OCI-M1 (cell line): Measurements from ENCODE around the gene RAB35.

Experiments used
- DNase-seq: peaks from one replicate; lab custom pipeline; 2025; lab: John Stamatoyannopoulos, UW

RAB35 gene

DNA sequence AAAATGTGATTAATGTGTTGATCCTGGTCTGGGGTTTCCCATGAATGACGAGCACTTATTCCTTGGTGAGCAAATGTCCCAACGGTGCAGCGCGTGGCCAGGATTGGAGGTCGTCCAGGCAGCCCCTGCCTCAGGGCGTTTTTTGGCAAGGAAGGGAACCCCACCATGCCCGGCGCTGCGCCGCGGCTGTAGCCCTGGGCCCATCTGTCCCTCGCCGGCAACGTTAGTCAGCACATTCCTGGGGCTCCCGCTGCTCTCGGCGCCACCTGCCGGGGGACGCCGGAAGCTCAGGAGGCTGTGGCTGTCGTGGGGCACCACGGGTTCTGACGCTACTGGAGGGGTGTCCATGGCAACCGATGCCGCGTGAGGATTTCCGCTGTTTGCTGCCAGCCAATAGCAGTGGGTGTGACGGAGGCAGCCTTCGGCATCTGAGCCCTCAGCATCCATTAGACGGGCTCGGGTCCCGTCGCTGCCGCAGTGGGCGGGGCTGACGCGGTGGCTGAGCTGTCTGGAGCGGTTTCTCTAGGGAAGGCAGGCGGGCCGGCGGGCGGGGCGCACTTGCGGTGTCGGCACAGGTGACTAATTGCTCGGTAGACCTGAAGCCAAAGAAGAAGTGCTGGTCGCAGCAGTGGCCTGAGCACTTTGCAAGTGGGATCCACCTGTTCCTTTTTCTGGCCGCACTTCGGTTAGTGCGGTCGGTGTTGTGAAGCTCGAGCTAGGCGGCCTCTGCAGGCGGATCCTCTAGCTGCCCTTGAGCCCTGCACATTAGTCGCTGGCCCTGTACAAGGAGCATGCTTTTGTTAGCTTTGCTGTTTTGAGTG, 29.5 kb downstream of the RAB35 start:
- DNase-seq = peak; percentile 99

DNA sequence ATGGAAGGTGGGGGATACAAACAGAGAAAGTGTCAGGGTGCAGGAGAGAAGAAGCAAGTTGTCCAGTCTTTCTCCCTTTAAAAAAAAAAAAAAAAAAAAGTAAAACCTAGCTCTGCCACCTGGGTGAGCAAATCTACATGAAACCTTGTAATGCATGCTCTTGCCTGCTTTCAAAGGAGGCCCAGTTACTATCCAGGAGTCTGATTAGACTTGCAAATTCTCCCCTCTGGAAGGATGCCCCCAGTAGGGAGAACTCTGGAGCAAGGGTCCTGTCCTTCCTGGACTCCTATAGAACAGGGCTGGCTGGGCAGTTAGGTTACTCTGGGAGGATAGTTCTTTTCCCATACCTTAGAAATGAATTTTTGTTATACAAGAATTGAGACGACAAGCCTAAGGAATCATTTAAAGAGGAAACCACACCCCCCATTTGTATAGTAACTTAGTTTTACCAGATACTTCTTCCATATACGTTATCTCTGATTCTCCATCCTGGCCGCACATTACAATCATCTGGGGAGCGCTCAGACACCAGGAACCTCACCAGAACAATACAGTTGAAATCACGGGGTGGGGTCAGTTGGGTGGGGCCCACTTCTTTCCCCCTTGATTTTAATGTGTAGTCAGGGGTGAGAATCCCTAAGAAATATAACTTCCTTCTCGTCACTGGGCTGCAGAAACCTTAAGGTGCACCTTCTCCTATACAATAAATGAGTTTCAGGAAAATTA, 30.5 kb downstream of the RAB35 start:
- peak; percentile 44 for DNase-seq

DNA sequence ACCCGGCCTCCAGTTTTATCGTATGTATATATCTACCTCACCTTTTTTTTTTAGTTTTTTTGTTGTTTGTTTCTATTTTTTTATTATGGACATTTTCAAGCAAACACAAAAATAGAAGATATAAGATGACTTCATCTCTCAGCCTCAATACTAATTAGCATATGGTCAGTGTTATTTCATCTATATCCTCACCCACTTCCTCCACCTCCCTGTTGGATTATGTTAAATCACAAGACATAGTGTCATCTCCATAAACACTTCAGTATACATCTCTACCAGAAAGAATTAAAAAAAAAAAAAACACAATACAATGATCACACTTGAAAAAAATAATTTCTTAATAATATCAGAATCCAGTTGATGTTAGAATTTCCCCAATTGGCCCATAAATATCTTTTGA, 34.9 kb downstream of the RAB35 start:
- DNase-seq = no peak

DNA sequence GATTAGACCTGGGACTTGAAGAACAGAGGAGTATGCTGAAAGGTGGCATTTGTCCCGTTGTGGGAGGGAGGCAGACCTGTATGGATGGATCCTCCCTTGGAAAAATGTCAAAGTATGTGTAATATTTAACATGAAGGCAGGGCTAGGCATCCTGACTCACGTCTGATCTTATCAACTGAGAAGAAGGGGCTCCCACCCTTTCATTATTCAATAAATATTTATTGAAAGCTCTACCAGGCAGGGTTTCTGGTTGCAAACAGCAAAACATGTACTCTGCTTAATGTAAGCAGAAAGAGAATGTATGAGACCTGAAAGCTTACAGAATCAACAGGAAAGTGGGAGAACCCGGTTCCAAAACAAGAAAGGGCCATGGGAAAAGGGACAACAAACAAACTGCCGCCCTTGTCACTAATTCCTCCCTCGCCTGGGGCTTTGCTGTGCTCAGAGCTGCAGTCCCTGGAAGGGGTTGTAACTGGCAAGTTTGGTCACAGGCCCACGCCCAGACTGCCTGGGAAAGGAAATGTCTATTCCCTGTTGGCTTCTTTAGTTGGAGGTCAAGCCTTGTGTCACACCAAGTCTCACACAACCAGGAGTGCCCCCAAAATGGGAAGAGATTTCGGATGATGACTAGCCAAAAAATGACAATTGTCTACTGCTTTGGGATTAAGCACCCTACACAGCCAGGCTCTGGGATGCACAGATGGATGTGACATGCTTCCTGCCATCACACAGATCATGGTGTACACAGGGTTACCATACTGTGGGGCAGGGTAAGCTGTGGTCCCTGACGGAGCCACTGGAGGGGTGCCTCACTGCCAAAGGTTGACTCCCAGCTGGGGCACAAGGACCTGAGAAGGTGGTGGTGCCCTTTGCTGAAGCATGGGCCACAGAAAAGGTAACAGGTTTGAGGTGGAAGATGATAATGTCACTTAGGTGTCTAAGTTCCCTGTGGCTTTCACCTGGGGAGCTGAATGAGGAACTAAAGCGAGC, 36.8 kb downstream of the RAB35 start:
- no peak for DNase-seq

DNA sequence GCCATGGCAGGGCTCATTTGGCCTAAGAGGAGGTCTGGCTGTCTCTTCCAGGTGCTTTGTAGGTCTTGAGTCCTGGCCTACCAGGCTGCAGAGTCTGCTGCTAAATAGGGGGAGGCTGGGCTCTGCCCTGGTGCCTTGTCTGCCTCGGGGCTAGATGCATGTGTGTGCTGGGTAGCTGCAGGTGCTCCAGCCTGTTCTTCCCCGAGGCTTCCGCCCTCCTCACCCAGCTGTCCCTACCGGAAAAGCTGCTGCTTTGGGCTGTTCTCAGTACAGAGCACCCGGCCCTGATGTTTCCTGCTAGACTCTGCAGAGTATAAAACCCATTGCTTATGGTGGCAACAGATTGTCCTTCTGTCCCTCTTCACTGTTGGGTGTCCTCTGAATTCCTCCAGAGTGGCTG, 37.7 kb downstream of the RAB35 start:
- no peak for DNase-seq

DNA sequence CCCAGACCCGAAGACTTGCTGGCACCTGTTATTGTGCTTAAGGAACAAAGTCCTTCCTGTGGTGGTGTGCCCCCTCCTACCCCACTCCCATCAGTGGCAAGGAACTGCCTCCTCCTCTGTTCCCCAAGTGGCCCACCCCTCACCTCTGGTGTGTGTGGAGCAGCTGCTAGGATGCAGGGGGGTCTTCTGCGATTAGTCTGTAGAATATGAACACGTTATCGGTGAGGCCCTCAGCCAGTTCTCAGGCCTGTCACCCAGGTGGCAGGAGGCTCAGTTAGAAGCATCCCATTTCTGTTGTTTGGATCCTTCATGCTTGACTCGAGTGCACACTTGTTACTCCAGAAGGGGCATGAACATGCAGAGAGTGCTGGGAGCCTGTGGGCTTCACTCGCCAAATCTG, 39.3 kb downstream of the RAB35 start:
- DNase-seq = no peak

DNA sequence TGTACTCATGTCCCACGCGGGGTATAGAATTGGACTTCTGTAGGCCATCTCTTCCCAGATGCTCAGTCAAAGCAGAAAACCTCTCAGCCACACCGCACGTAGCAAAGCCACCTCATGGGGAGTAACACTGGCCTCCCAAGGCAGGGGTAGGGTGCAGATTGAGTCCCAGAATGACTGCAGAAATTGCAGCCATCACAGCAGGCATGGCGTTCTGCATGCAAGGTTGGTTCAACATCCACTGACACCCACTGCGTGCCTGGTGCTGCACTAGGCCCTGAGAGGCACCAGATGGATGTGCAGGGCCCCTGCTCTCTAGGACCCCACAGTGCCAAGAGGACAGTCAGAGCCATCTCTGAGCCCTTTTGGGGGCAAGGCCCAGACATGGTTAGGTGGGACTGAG, 39.9 kb downstream of the RAB35 start:
- DNase-seq = no peak

DNA sequence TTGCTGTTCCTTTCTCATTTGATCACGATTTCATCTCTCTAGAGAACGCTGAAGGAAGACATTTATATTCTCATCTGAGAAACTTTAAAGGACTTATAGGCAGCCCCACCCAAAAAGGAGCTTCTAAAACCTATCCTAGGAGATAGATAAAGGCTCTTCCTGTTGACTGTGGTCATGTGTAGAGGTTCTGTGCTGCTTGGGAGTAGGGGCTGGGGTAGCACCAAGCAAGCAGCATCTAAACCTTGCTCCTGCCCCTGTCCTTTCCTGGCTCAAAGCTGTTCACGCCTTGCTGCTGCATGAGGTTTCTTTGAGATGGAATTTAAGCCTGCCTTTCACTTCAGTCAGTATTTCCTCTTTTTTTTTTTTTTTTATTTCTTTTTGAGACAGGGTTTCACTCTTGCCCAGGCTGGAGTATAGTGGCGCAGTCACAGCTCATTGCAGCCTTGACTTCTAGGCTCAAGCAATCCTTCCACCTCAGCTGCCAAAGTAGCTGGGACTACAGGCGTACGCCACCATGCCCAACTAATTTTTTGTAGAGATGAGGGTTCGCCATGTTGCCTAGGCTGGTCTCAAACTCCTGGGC, 41.4 kb downstream of the RAB35 start:
- DNase-seq = peak; percentile 23

DNA sequence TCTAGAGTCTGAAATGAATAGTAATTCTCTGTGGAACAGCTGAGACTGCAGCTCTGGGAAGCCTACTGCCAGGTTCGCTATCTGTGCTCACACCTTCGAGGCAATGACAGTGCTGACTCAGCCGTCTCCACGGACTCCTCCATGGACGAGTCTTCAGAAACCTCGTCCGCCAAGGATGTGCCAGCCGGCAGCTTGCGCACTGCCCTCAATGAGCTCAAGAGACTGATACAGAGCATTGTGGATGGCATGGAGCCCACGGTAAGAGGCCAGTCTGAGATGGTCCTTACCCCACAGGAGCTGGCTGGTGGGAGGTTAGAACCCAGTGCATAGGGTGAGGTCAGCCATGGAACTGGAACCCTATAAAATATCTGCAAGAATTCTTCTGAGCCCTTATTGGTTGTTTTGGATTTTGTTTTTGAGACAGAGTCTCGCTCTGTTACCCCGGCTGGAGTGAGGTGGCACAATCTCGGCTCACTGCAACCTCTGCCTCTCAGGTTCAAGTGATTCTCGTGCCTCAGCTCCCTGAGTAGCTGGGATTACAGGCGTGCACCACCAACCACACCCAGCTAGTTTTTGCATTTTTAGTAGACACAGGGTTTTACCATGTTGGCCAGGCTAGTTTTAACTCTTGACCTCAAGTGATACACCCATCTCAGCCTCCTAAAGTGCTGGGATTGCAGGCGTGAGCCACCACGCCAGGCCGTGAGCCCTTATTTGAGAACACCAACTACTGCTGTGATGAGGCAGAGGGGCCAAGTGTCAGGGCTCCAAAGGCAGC, 43.9 kb downstream of the RAB35 start:
- no peak for DNase-seq

DNA sequence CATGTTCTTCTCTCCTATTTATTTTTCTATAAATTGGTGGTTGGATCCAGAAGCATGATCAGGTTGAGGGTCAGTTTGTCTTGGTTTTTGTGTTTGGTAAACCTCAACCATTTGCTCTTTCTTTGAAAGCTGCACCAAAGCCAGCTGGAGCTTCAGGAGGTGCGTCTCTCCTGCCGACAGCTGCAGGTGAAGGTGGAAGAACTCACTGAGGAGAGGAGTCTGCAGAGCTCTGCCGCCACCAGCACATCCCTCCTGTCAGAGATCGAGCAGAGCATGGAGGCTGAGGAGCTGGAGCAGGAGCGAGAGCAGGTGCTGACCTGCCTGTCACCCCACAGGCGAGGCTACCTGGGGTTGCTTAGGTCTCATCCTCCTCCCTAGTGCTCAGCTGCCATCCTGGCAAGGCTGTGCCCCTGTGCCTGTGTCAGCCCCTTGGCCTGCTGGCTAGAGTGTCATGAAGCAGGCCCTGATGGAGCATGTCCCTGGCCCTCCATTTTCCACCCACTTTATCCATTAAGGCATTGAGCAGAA, 45.0 kb downstream of the RAB35 start:
- no peak for DNase-seq

DNA sequence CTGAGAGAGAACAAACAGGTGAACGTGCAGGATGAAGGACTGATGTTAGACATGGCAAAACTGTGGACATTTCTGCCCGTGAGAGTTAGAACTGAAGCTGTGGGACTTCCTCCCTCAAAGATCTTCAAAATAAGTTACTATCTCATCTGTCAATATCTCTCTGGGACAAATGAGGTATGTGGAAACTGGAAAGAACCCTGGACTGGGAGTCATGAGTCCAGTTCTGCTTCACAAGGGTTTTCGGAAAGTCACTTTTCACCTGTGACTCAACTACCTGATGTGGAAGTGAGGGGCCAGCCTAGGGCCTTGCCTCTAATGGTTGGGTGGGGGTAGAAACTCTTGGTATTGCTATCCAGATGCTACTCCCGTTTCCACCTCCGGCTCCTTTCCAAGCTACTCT, 47.3 kb downstream of the RAB35 start:
- DNase-seq = no peak

DNA sequence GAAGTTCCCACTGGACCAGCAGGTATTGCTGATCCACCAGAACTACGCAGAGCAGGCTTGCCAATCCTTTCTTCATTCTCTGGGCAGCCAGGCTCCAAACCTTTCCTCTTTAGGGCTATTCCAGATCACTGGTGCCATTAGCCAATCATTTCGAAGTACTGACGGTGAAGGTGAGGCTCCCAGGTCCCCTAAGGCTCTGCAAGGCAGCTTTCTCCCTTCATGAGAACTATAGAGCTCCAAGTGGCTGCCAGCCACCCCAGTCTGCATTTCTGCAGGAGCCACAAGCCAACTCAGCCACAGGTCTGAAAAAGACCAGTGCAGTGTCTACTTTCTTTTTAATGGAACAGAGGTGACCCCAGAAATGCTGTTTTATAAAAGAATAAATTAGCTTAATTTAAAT, 48.7 kb downstream of the RAB35 start:
- no peak for DNase-seq

DNA sequence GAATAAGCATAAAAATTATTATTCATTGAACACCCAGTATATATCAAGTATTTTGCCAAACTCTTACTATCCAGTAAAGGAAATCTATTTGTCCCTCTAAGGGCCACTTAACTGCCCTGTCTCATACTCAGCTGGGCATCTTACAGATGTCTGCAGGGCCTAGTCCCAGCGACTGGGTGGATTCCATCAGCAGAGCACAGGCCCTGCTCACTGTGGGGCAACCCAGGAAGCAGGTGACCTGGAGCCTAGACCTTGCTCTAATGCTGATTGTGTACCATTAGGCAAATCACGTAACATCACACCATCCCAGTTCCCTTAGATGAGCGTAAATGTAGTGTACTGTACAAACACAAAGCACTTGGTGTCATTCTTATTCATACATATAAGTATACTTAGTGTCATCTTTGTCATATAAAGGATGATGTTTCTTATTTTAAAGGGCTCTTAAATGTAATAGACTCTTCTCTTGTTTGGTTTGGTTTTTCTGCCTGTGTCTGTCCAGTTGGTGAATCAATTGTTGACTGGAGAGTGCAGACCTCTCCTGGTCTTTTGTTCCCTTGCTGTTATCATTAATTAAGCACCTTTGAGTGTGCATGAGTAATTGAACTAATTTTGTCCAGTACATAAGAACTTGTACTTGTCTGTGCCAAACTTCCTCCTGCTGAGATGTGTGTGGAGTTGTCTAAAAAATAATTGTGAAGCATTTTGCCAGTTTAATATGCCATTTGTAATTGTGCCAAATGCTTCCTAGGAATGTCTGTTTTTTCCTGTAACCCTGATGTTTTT, 49.3 kb downstream of the RAB35 start:
- DNase-seq = no peak

DNA sequence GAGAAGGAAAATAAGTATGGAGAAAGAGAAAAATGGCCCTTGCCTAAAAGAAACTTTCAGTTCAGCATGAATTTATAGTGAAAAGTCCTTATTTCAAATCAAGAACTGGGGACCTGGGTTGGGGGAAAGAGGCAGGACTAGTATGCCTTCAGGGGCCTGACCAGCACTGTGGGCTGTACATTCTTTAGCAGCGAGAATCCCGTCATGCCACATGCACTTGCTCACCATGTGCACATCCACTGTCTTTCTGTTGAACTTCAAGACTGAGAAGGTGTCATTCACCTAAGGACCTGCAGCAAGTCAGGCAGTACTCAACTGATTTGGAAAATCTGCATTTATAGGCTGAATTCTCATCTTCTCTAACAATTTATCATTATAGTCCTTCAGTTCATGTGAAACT, 50.2 kb downstream of the RAB35 start:
- DNase-seq = no peak

DNA sequence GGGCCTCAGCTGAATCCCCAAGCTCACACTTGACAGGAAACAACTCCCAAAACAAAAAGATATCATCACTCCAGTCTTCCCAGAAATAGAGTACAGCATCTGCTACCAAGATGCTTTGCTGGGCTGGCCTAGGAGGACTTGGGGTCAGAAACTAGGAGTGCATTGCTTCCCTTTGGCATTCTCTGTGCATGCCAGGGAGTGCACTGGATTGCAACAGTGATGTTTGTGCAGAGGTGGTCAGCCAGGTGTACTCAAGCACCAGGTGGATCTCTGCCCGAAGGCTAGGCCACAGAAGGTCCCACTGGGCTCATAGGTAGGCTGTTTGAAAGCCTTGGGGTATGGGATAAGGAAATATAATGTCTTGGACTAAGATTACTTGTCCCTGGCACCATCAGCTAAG, 51.1 kb downstream of the RAB35 start:
- DNase-seq = no peak

DNA sequence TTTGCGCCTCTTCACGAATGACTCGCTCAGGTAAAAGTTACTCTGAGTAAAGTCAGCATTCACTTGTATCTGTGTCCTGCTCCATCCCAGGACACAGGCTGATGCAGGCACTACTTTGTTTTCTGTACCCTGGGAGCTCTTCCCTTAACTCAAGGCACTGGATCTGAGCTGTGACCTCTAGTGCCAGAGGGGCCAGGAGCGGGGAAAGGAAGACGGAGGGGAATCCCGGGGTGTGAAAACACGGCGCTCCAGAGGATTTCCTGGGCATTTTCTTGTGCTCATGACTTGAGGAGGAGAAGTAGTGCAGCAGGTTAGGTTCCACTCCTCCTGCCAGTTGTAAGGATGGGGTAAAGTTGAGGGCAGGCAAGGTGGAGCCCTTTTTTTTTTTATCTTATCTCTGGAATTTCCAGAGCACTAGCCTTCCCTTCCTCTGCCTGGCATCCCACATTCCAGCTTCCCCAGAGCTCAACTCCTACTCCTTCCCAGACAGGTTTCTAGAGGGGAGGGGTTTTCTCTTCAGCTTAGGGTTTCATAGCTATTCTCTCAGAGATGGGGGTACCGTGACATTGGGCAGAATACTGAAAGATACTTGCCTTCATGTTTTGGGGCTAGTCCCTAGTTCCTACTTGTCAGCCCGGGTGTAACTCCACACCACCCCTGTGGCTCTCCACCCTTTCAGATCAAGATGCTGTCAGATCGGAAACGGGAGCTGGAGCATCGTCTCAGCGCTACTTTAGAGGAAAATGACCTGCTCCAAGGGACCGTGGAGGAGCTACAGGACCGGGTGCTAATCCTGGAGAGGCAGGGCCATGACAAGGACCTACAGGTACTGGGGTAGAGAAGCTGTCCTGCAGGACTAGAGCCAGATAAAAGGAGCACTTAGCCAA, 52.3 kb downstream of the RAB35 start:
- DNase-seq = no peak

DNA sequence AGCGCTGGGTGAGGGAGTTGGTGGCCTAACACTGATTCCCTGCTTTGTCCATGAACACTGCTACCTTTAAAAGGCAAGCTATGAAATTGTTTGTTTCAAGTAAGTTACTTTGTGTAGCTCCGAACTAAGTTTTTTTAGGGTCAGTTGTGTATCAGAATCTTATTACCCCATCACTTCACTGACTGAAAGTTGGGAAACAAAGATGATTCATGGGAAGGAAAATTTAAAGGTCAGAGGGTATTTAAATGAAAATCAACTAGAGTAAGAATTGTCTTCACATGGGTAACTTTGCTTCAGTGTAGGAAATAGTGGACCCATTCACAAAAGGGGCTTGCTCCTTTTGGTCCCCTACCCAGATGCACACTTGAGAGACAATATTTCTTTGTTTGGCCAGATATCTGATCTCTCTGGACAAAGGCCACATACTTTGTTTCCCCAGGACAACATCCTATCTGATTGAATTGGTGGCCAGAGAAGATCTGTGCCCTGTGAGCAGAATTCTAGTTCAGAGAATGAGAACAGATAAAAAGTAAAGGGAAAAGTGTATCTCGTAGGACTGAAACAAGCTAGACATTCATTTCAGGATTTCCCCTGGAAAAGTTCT, 53.5 kb downstream of the RAB35 start:
- no peak for DNase-seq

DNA sequence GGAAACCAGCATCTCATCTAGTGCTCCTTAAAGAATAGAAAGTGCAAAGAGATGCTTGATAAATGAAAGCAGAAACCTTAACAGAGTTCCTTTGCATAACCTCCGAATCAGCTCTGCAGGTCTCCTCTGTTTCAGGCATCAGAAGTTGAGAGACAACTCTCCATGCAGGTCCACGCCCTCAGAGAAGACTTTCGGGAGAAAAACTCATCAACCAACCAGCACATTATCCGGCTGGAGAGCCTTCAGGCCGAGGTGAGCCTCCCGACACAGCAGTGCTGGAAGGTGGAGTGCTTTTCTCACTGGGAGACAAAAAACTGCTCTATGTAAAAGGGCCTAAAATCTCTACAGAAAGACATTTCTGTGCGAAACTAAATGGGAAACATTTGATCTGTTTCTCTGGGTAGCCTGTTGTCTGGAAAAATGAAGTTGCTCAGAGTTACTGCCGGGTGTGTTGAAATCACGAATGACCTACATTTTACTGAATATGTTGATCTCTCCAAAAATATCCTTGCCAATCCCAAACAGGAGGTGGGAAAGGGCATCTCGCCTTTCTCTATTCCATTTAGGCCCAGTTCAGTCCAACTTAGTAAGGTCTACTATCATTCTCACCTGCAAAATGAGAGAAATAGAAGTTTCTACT, 54.9 kb downstream of the RAB35 start:
- no peak for DNase-seq
